Ecto neural progenitor cell (in vitro differentiated cells): Measurements from ENCODE around the gene ATXN7.

Experiments
- DNase-seq: peaks from one replicate; pipeline ENCODE4 v3.0.0-alpha.2; 2018; ENCODE audit warnings: low spot score

ATXN7 gene

DNA sequence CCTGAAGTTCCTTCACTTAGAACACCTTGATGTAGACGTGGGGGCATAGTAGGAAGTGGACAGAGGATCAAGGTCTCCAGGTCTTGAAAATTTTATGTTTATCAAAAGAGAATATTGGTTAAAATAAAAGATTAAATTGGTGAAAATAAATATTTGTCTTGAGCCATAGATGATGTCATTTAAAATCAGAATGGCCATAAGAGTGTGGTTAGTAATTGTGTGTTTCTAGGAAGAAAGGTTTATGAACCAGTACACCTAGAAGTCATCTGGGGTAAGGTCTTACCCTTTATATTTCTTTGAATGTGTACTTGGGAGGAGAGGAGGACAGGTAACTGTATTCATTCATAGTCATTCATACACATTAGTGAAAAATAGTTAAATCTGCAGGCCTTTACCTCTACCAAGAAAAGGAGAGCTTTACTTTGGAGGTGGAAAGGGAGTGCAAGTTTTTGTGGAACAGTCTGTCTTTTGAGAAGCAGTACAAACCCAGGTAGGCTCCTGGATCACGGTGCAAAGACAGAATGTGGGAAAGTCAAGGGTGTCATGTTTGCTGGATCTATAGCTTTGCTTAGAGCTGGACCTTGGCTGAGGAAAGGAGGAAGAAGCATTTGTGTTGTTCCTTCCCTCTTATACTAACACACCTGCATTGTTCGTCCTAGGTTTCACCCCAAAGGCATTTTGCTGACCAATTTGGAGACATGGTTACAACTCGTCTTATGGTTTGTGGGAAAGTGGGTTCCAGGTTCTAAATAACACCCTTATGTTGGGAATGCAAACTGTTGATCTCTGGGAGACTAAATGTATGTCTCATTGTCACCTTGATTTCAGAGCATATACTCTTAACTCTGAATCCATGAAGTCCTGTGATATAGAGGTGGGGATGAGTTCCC, 42.3 kb downstream of the ATXN7 start:
- no peak for DNase-seq

DNA sequence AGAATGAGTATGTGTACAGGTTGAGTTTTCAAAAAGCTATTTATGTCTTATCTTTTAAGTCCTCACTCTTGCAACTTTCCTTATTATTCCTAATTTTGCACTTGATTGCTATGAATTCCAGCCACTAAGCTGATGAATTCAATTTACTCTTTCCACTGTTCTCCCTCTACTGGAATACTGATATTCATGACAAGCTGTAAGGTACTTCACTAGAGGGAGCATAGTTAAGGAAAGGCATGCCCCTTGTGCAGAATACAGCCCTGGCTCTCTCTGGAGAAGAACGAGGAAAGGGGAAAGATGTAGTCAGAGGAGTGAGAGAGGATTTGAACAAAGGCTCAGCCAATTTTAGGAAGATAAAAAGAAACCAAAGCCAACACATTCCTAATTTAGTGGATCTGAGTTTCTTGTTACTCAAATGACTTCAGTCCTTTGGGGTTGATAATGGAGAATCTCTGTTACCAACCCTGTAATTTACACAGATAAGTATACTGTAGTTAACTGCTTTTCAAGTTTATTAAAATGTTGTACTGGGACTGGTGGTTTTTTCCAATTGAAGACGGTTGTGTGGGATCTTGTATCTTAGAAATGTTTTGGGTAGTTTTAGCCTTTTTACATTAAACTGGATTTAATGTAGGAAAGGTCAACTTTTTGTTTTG, 44.5 kb downstream of the ATXN7 start:
- no peak for DNase-seq

DNA sequence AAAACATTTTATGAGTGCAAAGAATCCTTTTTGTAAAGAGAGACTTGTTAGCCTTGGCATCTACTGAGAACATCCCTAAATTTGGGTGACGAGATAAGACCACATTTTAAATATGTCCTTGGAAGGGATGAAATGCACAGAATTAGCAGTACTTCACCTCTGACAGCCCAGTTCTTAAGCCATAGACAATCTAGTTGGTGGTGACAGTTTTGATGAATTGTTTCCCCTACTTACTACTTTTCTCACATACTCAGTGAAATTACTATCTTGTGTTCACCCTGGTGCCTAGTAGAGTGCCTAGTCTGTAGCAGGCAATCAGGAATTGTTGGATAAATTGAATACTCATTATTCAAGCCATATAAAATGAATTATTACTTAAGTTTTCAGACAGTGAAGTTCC, 45.1 kb downstream of the ATXN7 start:
- DNase-seq, result no peak

DNA sequence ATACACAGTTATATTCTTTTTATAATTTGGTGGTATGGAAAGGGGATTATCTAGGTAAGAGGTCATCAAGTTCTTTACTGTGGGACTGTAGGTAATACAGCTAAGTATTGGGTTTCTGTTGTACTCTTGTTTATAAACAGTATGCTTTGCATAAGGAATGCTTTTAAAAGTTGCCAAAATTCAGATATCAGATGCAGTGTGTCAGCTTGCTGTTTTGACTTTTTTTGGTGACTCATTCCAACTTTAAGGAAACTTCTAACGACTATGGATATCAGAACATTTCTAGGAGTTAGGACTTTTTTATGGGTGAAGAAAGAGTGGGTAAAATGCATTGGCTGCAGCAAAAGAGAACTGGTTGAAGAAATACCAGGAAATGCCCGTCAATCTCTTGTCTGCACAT, 45.8 kb downstream of the ATXN7 start:
- no peak for DNase-seq

DNA sequence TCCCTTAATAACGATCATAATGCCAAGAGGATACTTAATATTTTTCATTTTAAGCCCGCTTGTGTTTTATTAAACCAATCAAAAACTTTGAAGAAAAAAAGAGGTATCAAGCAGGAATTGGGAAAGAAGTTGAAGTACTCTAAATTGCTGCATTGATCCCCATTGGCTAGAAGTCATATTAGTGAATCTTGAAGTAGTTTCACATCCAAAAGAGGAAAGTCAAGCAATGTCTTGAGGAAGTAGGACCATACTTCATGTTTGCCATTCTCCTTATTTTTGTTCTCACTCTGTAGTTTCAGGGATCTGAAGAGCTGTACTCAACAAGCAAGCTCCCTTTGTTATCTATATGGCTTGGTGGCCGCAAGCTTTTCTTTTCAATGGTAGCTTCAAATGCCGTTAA, 46.3 kb downstream of the ATXN7 start:
- no peak for DNase-seq

DNA sequence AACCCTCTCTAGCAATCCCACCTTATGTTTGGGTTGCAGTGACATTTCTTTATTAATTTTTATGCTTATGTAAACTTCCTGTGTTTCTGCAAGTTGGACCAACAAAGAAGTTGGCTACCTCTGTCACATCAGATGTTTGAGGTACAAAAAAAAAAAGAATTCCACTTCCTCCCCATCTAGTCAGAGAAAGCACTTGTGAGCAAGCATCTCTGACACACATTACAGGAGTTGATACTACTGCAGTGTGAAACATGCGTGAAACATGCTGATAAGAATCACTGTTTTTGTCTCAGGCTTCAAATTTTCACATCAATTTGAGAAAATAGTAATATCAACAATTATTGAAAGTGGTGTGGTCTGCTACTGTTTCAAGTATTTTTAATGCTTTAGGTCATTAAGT, 47.2 kb downstream of the ATXN7 start:
- DNase-seq, result no peak

DNA sequence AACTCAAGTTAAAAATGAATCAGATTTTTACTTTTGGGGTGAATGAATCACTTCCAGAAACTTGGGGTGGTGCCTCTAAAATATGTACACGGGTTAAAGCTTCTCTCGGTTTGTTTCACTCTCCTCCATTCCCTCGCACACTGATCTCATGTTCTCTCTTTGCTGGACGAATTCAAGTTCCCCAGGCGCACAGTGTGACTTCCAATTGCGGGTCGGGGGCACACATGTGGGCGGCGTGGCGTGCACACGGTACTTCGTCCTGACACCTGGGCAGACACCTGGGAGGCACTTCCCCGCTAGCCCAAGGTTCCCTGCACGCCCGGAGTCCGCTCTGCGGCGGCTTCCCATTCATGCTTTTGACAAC, 47.8 kb downstream of the ATXN7 start:
- DNase-seq, result no peak

DNA sequence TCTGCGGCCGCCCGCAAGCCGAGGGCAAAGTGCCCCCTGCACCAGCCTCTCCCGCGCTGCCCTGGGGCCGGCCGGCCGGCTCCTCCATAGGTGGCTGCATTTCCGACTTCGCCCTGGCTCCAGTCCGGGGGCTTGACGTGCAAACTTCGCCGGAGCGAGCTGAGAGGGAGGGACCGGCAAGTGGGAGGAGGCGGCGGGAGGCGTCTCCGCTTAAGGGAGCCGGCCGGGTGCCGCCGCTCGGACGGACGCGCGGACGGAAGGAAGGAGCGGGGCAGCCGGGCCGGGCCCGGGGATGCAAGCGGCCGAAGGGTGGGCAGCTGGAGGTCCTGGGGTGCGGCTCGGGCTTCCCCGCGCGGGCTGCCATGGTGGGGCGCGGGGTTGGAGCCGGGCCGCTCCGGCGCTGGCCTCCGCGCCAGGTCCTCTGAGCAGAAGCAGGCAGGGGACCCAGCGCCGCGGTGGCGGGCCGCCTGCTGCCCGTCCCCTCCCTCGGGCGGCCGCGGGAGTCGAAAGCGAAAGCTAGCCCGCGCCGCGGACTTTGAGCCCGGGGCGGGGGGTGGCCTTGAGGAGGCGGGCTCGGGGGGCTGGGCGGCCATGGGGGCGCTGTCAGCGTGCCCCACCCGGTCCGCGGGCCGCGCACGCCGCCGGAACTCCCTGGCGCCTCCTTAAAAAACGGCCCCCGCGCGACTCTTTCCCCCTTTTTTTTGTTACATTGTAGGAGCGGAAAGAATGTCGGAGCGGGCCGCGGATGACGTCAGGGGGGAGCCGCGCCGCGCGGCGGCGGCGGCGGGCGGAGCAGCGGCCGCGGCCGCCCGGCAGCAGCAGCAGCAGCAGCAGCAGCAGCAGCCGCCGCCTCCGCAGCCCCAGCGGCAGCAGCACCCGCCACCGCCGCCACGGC, 48.5 kb downstream of the ATXN7 start, which contains the start of gene SCAANT1:
TSS of gene SCAANT1 (minus strand) at position 511 of the 895 bp plus-strand sequence.
- peak; percentile 88 for DNase-seq

DNA sequence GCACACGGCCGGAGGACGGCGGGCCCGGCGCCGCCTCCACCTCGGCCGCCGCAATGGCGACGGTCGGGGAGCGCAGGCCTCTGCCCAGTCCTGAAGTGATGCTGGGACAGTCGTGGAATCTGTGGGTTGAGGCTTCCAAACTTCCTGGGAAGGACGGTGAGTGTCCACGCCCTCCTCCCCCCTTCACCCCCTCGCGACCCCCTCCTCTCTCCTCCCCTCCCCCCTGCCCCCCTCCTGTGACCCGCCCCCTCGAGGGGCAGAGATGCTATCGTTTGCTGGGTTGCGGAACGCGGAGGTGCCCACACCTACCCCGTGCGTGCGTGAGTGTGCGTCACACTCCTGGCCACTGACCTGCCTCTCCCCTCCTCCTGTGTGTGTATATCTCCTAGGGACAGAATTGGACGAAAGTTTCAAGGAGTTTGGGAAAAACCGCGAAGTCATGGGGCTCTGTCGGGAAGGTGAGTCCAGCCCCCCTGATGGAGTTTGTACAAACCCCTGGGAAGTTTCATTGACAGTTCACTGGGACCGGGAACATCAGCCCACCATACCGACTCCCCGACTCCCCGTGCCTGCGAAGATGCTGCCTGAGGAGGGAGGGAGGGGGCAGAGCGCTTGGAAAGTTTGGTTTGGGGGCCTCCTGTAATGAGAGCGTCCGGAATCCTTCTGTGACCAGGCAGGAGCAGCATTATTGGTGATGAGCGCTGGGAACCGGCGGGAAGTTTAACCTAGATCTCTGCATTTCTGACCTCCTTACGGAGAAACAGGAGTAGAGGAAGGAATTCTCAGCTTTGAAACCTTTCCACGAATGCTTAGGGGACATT, 49.3 kb downstream of the ATXN7 start:
- DNase-seq, result peak; percentile 57

DNA sequence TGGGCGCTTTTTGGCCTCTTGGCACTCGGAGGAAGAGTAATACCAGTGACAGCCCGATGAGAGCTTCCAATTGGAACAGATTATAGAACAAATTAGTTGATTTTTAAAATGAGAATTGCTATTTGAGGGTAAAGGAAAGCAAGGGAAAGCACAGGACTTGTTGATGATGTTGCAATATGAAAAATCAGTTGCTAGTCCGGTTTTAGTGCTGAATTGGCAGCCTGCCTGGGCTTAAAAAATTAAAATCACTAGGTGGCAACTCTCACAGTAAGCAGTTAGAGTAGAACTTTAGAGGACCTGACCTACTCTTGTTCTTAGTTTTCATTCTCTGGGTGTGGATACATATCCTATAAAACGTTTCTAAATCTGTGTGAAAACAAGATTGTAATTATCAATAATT, 50.6 kb downstream of the ATXN7 start:
- DNase-seq, result no peak

DNA sequence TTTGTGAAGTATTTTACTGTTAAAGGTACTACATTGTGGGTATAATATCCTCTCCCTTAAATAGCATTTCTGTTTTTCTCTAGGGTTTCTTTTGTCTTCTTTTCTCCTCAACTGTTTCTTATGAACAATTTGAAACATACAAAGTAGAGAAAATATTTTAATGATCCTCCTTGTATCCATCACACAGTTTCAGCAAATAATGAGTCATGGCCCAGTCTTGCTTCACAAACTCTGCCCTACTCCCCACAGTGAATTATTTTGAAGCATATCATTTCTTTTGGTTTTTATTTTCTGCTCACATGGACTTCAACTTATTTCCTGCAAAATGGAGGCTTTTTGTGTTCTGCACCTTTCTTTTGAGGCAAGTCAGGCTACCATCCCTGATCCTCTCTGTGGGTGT, 54.7 kb downstream of the ATXN7 start:
- no peak for DNase-seq

DNA sequence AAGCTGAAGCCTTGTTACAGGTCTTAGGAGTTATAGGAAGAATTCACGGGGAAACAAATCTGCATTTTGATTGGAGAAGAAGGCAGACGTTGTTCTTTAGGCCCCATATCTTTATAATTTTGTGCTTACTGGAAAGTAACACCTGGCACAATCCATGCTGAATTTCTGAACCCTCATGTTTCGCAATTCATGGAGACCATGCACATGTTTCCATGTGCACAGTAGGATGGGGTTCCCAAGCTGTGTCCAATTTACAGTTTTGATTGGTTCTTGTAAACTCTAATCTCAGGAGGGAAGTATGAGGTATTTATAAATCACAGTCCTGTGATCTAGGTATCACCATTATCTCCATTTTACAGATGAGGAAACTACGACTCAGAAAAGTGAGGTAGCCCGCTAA, 56.3 kb downstream of the ATXN7 start:
- DNase-seq, result no peak

DNA sequence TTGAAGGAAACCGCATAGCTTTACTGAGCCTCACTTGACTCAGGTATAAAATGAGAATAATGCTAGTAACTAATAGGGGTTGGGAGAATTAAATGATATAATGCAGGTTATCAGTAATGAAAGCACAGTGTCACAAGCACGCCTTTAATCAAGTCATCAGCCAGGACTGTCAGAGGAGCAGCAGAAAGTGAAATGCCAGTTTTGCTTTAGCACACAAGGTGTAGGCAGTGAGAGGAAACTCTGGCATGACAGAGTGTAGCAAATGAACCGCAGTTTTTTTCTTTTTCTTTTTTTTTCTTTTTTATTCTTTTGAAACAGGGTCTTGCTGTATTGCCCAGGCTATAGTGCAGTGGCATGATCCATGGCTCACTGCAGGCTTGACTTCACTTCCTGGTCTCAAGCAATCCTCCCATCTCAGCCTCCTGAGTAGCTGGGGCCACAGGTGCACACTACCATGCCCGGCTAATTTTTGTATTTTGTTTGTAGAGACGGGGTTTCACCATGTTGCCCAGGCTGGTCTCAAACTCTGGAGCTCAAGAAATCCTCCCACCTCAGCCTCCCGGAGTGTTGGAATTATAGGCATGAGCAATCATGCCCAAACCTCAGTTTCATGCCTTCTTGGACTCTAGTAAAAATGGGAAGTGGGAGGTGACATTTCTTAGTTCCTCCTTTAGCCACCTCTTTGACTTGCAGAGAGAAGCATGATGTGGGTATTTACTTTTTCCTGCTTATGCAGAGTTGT, 58.2 kb downstream of the ATXN7 start:
- DNase-seq, result no peak

DNA sequence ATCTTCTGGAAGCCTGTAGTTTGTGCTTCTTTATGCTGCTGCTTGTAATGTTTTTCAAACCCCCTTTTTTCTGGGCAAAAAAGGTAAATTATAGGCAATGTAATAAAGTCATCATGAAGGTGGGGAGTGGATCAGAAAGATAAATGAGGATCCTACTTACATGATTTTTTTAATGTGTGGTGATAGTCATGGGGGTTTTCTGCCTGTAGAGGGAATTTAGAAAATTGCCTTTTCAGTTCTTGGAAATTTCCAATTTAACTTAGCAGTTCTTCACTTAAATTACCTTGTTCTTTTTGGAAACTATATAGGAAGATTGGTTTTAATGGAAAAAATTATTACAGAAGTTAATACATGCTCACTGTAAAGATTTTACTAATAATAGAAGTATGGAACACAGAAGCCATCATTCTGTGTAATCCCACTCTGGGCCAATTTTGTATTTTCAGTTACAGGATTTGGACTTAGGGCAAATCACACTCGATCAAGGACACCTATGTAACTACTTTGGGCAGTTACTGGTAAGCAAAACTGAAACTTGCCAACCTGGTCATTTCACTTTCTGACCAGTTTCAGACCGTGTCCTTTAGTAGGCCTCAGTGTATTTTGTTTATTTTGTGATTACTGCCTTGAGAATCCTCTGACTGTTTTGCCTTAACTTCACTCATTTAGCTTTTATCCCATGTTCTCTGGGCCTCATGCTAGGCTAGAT, 59.0 kb downstream of the ATXN7 start:
- DNase-seq, result no peak

DNA sequence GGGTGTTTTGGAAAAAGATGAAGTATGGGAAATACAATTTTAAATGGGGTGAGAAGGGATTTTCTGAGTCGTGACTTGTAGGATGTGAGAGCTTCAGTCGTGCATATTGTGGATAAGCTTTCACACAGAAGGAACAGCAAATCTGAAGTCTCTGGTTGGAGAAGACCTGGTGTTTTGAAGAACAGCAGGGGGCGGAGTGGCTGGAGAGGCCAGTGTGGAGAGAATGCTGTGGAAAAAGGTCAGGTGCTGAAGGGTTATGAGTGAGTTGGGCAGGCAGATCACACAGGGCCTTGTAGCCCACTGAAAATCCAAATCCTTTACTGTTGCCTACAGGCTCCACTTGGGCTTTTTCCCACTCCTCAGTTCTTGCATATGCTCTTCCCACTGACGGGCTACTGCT, 62.6 kb downstream of the ATXN7 start:
- no peak for DNase-seq

DNA sequence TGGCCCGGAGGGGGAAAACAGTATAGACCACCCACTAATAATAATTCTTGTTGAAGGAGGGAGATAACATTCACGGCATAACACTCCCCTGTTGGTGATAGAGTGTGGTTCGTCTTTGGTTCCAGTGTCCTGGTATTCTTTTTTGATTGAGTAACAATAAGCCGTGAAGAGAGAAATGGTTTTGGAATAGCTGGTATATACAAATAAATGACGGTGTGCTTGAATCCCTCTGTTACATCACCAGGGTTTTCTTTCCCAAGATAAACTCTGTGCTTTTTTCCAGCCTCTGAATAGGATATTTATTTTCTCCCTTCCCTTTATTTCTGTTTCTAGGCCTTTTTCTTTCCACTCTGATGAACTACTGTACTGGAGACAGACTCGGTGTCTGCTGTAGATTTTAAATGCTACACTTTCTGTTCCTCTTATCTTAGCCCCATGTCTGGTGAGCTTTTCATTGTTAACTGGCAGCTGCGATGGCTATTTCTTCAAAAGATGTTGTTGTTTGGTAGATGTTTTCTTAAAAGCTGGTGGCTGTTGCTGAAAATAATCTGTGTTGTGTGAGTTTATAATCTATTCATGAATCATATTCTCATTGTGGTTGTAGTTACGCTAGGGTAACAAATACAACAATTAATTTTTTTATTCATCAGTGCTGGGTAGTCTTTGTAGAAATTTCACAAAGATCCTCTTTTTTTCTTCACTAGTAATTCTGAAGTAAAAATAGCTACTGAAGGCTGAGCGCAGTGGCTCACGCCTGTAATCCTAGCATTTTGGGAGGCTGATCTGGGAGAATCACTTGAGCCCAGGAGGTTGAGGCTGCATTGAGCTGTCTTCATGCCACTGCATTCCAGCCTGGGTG, 64.0 kb downstream of the ATXN7 start:
- no peak for DNase-seq

DNA sequence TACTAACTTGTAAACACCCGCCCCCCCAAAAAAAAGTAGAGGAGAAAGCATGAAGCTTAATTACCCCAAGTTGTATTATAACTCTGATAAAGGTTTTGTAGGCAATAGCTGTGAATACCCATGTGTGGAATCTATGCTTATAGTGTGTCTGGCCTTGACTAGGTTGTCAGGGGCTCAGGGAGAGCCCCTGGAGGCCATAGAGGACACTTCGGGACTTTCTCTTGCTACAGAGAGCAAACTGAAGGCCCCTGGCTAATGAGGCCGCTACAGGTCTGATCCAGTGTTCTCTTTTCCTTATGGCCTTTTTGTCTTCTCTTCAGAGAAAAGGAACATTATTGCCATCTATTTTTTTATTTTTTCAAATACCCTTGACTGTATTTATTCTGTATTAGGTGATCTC, 67.6 kb downstream of the ATXN7 start:
- DNase-seq, result no peak

DNA sequence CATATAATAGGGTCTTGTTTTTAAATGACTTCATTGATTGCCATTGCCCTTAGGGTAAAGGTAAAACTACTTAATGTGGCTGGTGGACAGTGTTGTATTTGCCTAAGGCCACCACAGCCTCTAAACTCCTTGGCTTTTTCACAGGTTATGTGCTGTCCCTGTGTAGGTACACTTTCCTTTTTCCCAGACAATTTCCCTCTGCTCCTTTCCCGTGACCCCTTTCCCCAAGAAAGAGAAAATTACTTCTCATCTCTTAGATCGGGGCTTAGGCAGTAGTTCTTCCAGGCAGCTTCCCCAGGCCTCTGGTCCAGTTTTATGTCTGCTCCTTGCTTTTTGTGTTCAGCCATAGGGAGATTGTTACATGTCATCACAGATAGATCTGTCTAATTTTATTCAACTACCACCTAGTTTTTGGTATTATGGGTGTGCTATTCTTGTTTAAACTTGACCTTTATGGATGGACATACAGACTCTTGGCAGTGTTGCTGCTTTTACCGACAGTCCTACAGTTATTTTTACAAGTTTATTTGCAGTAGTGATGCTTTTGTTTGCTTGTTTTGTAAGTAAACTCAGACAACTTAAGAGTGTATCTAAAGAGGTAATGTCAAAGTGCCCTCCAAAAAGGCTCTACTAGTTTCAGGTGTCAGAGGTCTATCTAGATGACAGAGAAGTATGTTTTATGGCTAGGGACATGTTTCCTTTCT, 69.0 kb downstream of the ATXN7 start:
- DNase-seq, result no peak

DNA sequence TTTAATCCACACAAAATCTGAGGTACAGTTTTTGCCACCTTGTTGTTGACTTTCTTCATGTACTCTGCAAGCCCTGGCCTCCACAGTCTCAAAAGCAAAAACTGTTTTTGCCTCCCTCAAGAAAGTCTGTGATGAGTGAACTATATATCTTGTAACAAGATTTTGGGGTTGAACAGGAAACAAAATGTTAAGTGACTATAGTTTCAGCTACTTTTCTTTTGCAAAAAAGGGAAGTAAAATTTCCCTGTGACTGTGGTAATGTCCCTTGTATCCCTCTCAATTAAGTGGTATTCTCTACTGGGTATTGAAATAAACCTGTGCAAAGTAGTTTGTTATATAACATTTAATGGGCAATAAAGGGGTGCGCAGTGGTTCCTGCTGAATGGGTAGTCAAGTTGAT, 69.8 kb downstream of the ATXN7 start:
- no peak for DNase-seq
